Femur (tissue), 1 donor: ENCODE measurements around the gene LSM12.
"Not testable (repeated sequence)": the region's sequence is repeated elsewhere in the genome, so short reads cannot be mapped to it uniquely, and the experiment has no call there.

Experiments used
- DNase-seq: peaks from one replicate; pipeline ENCODE4 v3.0.0-alpha.2; 2017

The LSM12 gene

DNA sequence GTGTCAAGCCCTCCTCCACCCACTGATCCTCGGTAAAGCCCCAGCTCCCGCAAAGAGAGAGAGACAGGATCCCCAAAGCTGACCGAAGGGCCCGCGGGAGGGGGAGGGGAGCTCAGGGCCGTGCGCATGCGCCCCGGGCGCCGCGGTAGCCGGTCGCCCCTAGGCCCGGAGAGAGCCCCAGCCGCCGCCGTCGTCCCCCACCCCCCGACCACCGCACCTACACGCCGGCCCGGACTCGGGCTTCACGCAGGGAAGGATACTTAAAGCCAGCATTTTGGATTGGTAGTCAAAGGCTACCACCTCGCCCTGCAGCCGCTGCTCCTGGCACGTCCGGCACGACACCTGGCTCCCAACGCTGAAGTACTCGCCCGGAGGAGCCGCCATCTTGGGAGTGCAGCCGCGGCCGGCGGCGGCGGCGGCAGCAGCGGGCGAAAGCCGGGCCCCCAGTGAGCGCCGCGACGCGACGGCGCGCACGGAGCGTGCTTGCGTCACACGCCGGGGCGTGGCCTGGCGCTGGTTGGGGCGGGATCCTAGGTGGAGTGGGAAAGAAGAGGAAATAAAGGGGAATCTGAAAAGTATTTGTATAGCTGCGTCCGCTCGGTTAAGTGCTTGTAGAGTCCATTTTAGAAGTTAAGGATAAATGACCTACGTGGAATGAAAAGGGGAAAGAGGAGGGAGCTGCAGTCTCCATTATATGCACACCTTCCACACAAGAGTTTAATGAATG lies at the start of gene LSM12:
TSS of gene LSM12 (minus strand) at position 468 of the 727 bp plus-strand sequence. CDS start at position 384, 84 bp downstream.
- peak; percentile 95 for DNase-seq

GRCh38 chr17:44115585-44116415 lies 49.3 kb upstream of the LSM12 start:
- no peak for DNase-seq

- DNase-seq: no peak
These were observed 47.7 kb upstream of the LSM12 start for GRCh38 chr17:44113868-44114840.

DNA sequence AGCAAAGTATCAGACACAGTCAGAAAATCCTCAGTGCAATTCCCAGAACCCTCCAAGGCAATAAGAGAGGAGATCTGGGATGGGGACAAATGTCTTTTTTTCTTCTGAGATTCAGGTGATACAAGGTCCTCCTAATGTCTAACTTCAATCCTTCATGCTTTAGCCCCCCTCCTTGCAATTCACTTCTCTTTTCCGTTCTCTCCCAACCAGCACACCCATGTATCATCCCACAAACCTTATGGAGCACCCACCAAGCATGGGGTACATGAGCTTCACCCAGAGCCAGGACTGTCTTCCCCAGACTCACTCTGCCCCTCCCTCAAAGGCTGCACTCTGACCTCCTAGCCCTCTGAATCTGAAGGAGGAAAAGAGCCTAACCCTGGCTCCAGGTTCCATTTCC lies 46.9 kb upstream of the LSM12 start:
- no peak for DNase-seq

GRCh38 chr17:44112284-44113280 lies 46.1 kb upstream of the LSM12 start:
- DNase-seq: peak; percentile 72

DNA sequence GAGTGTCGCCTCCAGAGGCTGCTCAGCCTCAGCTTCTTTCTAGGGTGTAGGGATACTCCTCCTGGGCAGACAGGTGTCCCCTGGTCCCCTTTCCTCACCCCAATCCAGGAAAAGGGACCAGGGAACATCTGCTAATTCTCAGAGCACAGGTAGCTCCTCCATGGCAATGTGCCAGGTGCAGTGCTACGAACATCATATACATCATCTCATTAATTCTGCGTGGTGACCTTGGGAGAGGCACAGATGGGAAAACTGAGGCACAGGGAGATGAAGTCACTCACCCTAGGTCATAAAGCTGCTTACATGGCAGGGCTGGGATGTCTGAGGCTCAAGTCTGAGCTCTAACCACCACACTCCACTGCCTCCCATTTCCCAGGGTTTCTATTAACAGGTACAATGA lies 45.3 kb upstream of the LSM12 start:
- no peak for DNase-seq

DNA sequence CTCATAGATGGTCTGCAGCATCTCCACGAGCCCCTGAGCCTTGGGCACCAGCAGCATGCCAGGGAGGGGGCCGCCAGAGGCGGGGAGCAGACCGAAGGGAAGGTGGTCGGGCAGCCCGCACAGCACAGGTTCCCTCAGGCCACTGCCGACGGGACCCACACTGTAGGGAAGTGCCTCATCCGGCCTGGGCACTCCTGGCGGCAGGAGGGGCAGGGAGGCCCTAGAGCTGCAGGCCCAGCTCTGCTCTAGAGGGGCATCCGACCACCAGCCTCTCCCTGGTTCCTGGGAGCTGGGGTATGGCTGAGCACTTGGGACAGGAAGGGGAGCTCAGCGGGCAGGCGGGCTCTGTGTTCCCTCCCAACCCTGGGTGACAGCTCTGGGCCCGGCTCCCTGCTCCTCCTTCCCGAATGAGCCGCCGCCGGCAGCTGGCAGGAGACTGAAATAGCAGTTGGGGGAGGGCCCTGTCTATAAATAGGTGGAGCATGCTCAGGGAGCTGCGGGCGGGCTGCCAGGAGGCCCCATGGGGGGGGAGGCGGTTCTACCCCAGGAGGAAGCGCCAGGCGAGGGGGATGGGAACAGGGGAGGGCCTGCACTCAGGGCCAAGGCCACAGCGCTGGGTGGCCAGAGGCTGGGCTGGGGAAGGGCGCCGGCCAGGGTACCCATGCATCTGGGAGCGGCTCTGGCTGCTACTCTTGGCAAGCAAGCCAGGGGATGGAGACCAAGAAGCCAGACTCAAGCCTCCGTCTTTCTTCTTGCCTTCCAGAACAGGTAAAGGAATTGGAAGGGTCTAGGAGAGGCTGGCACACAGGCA lies 44.6 kb upstream of the LSM12 start:
- peak; percentile 98 for DNase-seq

DNA sequence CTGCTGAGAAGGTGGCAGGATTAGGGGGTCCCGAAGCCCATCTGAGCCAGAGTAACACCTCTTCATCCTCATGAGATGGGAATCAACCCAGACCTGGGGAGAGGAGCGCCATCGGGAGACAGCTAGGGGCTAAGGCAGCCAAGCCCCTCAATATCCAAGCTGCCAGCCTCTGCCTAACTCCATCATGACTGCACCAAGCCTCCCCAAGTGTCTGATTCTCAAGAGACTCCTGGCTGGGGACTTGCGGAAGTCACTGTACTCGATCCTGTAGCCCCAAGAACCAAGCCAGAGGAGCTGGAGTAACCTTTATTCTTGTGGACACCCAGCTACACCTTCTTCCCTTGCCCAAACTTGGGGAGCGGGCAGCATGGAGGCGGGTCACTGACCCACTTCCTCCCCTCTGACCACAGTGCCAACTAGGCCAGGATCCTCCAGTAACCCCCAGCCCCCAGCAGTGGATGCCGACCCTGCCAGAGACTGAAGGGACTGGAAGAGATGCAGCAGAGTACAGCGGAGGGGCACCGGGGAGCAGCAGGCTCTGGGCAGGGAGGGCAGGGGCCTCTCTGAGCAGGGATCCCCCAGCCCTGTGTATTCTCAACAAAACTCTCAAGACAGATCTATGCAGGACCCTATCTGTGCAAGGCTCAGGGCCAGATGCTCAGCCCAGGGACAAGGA lies 43.7 kb upstream of the LSM12 start:
- DNase-seq: no peak

GRCh38 chr17:44109312-44109630 lies 42.8 kb upstream of the LSM12 start:
- no peak for DNase-seq

DNA sequence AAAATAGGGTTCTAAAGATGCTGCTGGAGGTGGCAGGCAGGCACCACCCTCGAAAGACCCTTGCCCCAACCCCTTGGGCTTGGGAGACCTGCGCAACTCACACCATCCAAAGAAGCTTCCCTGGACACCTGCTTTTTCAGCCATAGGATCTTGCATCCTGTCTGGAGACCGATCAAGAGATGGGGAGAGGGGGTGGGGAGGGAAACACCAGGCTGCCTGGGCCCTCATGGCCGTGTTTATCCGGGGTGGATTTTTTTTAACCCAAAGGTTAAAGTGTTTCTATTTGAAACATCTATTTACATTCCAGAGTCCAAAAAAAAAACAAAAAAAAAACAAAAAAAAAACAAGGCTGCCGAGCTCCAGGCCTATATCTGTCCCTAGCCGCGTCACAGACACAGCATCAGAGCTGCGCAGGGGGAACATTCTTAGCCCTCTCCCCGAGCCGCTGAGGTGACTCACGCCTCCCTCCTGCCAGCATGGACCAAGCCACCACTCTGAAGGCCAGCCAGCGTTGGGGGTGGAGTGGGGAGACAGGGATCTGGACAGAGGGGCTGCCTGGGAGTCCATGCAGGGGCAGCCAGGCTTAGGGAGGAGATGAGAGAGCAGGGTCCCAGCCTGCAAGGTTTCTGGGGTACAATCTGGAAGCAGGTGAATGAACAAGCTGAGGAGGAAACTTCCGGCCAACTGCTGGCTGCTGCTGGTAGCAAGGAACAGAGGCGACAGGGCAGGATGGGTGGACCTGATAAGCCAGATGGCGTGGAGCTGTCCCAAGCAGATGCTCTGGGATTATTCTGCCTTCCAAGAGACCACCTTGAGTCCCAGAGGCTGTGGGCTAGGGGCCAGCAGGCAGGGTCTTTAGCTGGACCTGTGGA lies 42.2 kb upstream of the LSM12 start:
- peak; percentile 80 for DNase-seq

GRCh38 chr17:44106801-44107200 lies 40.3 kb upstream of the LSM12 start:
- no peak for DNase-seq

GRCh38 chr17:44105941-44106340 lies 39.5 kb upstream of the LSM12 start:
- peak; percentile 73 for DNase-seq

GRCh38 chr17:44105483-44105882 lies 39.0 kb upstream of the LSM12 start:
- DNase-seq: no peak

GRCh38 chr17:44102849-44103622 lies 36.6 kb upstream of the LSM12 start:
- DNase-seq: no peak

DNA sequence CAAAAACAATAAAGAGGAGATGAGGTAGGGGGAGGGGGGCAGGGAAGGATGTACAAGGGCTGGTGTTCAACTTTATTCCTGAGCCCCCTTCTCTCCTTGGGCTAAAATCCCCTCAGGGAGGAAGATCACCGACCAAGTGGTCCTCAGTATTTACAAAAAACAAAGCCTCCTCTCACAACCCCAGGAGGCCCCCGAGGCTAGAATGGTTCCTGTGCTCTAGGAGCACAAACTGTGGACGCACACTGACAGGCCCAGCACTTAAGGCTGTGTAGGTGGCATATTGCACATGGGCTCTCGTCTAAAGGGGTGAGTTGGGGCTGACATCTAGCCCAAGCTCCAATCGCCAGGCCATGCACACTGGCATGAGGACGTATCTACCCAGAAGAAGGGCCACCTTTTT lies 35.4 kb upstream of the LSM12 start:
- DNase-seq: not testable (repeated sequence)

- peak; percentile 71 for DNase-seq
These were observed 30.9 kb upstream of the LSM12 start for GRCh38 chr17:44097110-44097958.
